HG03457 (cell line): ENCODE measurements around the gene SLC26A8.

ENCODE experiments used
- ATAC-seq: cut with Tn5 transposase; IDR thresholded peaks from one replicate; pipeline ENCODE4 v1.9.1; 2021; ENCODE audit warnings: moderate number of reproducible peaks; ENCODE audit not compliant: unreplicated experiment

The SLC26A8 gene, protein sequence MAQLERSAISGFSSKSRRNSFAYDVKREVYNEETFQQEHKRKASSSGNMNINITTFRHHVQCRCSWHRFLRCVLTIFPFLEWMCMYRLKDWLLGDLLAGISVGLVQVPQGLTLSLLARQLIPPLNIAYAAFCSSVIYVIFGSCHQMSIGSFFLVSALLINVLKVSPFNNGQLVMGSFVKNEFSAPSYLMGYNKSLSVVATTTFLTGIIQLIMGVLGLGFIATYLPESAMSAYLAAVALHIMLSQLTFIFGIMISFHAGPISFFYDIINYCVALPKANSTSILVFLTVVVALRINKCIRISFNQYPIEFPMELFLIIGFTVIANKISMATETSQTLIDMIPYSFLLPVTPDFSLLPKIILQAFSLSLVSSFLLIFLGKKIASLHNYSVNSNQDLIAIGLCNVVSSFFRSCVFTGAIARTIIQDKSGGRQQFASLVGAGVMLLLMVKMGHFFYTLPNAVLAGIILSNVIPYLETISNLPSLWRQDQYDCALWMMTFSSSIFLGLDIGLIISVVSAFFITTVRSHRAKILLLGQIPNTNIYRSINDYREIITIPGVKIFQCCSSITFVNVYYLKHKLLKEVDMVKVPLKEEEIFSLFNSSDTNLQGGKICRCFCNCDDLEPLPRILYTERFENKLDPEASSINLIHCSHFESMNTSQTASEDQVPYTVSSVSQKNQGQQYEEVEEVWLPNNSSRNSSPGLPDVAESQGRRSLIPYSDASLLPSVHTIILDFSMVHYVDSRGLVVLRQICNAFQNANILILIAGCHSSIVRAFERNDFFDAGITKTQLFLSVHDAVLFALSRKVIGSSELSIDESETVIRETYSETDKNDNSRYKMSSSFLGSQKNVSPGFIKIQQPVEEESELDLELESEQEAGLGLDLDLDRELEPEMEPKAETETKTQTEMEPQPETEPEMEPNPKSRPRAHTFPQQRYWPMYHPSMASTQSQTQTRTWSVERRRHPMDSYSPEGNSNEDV

DNA sequence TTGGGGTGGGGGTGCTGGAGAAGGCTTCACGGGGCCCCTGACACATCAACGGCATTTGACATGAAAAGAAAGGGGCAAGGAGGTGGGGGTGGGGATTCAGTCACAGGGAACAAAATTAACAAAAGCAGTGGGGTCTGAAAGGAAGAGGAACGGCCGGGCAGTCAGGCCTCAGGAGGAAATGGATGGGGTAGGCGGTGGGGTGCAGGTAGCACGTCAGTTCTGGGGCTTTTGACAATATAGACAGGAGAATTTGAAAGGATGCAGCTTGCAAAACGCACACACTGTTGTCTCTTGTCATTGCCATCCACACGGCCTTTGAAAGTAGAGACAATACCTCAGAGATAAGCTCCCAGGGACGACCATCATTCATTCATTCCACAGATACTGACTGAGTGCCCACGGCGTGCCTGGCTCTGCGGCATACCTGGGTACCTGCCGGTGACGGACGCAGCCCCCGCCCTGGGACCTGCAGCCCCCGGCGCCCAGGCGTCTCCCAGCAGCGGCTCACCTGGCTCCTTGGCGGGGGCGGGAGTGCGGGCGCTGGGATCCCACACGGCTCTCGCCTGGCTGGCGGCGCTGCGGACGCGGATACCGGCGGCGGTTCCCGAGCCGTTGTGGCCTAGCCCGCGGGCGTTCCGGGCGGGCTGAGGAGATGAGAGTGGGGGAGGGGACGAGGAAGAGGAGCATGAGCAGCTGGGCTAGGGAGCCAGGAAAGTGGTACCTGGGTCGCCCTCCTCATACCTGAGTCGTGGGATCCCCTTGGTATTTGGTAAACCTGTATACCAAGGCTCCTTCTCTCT, at the start of gene SLC26A8:
Gene SLC26A8 (minus strand): TSS at position 646 of the 800 bp plus-strand sequence. CDS start 4,934 bp downstream, outside the sequence.
- no peak for ATAC-seq

- ATAC-seq, result no peak
Measured at GRCh38 chr6:36073587-36073986, 49.1 kb upstream of the SLC26A8 start.

DNA sequence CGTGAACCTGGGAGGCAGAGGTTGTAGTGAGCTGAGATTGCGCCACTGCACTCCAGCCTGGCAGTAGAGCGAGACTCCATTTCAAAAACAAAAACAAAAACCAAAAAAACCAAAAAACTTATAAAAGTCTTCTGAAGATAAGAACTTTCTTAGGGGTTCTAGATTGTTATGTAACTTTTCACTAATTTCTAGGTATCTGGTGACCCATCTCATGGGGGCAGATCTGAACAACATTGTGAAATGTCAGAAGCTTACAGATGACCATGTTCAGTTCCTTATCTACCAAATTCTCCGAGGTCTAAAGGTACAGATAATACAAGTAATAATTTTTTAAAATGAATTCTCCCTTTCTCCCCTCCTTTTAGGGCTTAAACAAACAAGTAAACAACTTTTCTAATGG, 48.2 kb upstream of the SLC26A8 start:
- no peak for ATAC-seq

DNA sequence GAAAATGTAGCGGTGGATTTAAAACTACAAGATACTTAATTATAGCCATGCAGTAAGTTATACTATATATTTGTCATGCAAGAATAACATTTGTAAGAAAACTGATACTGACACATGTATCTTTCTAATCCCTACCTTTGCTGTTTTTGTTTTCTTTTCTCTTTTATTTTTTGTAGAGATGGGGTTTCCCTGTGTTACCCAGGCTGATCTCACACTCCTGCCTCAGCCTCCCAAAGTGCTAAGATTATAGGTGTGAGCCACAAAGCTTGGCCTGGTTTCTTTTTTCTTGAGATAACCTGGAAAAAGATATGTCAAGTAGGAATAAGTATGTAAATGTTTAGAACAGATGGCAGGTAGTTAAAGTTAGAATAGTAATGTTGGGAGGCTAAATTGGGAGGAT, 47.3 kb upstream of the SLC26A8 start:
- no peak for ATAC-seq

GRCh38 chr6:36071281-36071680, 46.8 kb upstream of the SLC26A8 start:
- no peak for ATAC-seq

DNA sequence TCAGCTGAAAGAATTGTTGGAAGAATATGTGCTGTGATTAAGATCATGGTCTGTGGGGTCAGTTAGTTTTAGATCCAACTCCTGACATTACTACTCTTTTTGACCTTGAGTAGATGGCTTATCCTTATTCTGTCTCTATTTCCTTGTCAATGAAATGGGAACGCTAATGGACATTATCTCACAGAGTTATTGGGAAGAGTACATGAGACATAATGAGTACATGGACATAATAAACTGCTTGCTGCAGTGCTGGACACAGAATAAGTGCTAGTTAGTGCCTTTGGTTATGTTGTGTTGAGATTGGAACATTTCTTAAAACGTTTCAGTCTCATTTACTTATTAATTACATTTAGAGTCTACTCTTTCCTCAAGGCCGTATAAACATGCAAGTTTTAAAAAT, 45.8 kb upstream of the SLC26A8 start:
- no peak for ATAC-seq

GRCh38 chr6:36069573-36069972, 45.1 kb upstream of the SLC26A8 start:
- ATAC-seq, result no peak

DNA sequence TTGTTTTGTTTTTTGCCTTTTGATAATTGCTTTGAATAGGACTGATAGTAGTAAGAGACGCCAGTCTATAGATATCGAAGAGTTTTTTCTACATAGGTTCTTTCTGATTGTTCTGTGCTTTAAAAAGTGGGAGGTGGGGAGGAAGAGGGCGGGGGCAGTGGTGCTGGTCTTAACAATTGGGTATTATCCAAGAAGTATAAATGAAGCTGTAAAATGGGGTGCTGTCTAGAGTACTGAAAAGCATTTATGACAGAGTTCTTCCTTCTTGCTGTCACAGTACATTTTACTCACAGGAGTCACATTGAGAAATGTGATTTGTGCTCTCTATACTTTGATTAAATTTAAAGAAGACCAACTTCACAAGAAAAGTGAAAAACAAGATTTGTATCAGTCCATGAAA, 44.1 kb upstream of the SLC26A8 start:
- ATAC-seq, result no peak

DNA sequence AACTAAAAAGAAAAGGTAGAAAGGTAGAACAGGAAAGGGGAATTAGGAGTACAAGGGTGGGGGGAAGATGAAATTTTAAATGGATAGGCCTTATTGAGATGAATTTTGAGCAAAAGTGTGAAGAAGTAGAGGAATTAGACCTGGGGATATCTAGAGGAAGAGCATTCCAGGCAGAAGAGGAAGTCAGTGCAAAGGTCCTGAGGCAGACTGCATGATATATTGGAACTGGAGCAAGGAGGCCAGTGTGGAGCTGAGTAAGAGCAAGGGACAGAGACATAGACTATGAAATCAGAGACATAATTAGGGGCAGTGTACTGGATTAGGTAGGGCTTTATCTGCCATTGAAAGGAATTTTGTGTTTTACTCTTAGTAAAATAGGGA, 43.6 kb upstream of the SLC26A8 start:
- ATAC-seq, result no peak

DNA sequence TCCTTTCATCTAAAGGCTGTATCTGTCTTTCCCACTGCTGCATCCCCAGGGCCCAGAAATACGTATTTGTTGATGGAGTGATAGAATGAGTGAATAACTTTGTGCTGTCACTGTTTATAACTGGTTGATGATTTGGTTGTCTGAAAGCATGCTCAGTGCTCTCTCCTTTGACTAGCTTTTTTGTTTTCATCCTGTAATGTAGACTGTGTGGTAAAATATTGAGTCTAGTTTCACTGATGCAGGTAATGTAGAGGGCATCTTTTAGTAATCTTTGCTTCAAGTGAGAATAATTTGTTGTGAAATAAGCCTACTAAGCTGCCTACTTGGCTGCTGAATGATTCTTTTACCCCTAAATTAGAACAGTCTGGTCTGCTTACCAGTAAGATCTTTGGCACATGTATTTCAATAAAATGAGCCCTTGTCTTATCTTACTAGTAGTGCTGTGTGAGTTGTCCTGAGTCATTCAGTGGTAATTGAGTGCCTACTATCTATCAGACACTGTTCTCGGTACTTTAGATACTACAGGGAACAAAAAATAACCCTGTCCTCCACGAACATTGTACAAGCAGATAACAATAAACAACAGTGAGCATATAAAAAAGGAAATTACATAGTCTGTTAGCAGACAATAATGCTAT, 43.1 kb upstream of the SLC26A8 start:
- no peak for ATAC-seq

GRCh38 chr6:36066817-36067216, 42.4 kb upstream of the SLC26A8 start:
- ATAC-seq, result no peak

- no peak for ATAC-seq
Measured at GRCh38 chr6:36065916-36066315, 41.5 kb upstream of the SLC26A8 start.

GRCh38 chr6:36064770-36065396, 40.4 kb upstream of the SLC26A8 start:
- ATAC-seq, result no peak

DNA sequence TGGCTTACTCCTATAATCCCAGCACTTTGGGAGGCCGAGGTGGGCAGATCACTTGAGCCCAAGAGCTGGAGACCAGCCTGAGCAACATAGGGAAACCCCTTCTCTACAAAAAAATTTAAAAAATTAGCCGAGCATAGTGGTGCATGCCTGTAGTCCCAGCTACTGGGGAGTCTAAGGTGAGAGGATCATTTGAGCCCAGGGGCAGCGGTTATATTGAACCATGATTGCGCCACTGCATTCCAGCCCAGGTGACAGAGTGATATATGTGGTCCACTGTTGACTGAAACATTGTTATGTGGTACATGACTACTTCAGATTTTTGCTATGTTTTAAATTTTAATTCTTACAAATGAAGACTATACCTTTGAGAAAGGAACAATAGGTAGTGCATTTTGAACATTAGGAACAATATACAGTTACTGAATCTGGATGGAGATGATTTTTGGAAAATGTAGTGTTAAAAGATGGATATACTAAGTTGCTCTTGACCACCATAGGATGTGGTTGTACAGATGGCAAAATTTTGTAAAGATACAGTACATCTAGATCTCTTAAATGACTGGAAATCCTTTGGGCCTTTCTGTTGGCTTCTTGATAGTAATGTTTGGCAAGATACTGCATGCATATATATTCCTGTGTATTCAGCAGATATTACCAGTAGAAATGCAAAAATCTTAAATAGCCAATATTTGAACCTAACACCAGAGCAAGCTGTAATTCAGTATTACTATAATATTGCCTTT, 39.0 kb upstream of the SLC26A8 start:
- ATAC-seq, result no peak

DNA sequence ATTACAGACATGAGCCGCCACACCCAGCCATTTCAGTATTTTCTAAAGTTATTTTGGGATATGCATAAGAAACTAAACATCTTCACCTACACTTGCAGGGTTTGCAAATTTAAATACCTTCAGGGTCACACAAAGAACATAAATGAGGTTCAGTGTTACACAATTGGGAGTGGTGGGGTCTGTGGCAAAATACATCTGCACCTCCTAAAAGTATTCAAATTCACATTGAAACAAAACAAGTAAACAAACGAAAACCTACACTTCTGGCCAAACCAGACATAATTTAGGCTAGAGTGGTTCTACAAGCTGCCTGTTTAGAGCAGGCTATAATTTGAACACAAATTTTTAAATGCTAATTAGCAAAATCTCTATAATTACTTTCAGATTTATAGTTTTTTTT, 37.8 kb upstream of the SLC26A8 start:
- ATAC-seq, result no peak

- ATAC-seq, result no peak
Measured at GRCh38 chr6:36061236-36061635, 36.8 kb upstream of the SLC26A8 start.

- no peak for ATAC-seq
Measured at GRCh38 chr6:36056178-36056577, 31.7 kb upstream of the SLC26A8 start.

- ATAC-seq, result no peak
Measured at GRCh38 chr6:36054956-36055355, 30.5 kb upstream of the SLC26A8 start.

- ATAC-seq, result no peak
Measured at GRCh38 chr6:36054415-36054814, 30.0 kb upstream of the SLC26A8 start.
